Measurements from ENCODE around the gene NOSTRIN.

The NOSTRIN gene

DNA sequence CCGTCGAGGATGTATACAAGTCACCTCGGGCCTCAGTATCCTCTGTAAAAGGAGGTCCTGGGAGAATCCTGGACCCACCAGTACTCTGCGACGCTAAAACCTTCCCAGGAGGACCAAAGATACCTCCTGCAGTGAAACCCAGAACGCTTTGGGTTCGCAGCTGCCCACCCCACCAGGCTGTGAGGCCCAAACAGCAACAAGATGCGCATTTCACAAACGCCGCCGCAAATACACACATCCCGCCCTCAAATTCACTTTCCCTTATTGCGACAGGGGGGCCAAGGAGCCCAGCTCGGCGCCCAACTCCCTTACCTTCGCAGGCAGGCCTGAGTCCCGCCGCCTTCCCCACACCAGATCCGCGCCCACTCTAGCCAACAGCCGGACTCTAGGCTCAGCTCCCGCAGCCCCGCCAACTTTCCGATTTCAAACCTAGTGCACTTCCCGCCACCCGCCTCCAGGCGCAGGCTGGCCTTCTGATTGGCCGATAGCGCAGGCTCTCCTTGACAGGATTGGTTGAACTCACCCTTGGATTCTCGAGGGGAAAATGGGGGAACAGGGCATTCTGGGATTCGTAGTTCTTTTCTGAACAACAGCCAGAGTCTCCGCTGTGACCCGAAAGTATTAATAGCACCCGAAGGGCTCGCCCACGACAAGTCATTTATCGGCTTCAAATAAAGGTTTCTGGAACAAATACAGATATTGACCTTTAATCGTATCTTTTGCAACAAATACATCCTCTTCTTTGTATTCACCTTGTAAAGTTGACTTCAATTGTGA, 87.8 kb downstream of the NOSTRIN start, which contains the start of gene SPC25:
SPC25 (minus strand) TSS at position 425 of the 777 bp plus-strand sequence. CDS start 911 bp downstream, outside the sequence.
- DNase-seq, result peak; percentile 98

GRCh38 chr2:168892327-168892726, 89.9 kb downstream of the NOSTRIN start:
- no peak for DNase-seq

GRCh38 chr2:168894101-168894500, 91.7 kb downstream of the NOSTRIN start:
- no peak for DNase-seq

DNA sequence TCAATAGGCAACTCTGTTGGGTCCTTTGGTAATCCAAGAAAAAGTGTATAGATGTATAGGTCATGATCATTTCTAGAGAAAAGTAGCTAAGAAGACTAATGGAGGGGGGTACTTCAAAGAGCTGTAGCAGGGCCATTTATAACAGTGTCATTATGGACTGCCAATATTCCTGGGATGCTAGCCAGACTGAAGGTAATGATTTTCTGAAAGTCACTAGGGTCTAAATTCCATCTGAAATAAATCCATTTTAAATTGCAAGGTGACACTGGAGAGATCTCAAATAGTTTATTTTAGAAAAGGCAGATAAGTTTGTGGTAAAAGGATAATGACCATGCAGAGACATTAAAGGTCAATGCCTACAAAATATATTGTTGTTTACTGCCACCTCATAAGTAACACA, 92.3 kb downstream of the NOSTRIN start:
- DNase-seq, result no peak

DNA sequence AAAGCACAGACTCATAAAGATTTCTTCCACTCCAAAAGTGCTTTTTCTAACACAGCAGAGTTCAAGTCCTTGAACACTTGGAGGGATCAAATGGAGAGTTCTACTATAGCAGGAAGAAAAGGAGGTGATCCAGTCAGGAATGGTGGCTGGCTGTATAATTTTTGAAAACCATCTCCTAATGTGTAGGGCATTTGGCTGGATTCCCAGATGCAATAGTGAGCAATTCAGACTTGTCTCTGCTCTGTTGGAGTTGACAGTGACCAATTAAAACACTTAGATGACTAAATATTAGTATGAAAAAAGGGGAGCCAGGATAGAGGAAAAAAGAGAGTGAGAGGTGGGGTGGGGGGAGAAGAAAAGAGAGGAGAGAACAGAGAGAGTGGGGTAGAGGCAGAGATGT, 93.3 kb downstream of the NOSTRIN start:
- DNase-seq, result no peak

DNA sequence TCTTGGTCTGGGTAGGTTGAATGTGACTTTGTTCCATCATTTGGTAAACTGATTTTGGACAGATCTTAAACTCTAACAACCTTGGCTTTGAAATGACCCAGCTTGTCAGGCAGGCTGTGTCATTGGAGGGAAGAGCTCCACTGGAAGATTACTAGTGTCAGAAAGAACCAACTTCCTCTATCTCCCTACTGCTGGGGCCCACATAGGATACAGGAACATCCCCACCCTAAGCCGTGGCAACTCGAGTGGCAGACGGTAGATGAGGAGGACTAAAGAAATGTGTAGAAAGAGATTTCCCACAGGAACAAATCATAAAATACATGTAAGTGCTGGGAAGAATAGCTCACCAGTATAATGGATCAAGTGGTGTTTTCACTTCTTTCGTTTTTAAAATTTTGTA, 94.3 kb downstream of the NOSTRIN start:
- no peak for DNase-seq

- no peak for DNase-seq
Measured at GRCh38 chr2:168897449-168897848, 95.0 kb downstream of the NOSTRIN start.

DNA sequence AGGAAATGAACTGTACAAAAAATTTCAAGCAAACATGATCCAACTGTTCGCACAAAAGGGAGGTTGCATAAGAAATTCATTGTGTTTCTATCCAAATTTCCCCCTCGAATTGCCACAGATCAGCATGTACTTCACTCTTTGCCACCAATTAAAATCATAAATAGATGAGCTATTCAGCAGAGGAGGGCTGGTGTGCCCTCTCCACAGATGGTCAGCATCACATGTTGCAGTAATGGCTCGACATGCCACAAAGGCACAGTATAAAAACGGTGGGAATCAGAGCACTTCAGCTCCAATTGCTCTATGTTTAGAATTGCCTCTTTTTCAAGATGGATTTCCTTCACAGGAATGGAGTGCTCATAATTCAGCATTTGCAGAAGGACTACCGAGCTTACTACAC, 98.6 kb downstream of the NOSTRIN start, which contains the start of gene G6PC2:
G6PC2 (plus strand) TSS at position 289 of the 400 bp plus-strand sequence; CDS start at position 330, 41 bp downstream.
- no peak for DNase-seq

DNA sequence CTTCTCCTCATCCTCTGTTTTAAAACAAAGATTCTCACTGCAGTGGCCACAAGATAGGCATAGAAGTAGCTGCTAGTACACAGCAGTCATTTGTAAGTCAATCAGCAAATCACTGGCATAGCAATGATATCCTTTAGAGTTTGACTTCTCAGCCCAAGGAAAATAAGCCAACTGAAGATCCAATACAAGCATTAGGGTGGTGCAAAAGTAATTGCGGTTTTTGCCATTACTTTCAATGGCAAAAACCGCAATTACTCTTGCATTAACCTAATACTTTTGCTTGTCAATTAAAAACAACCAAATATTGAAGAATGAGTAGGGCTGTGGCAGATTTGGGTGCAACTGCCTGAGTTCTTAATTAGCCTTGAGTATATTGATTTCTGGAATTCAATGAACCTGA, 101.5 kb downstream of the NOSTRIN start:
- DNase-seq, result no peak

DNA sequence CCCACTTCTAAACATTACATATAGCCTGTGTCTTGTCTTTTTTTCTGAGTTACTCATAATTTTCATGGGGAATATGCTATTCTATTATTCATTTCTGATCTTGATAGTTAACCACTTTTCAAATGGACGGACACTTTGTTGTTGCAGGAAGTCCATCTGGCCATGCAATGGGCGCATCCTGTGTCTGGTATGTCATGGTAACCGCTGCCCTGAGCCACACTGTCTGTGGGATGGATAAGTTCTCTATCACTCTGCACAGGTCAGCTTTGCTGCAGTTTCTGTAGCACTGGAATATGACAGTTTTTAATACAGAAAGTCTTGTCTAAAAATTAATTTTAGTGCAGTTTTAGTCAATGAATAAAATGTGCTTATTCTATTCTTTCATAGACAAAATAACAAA, 101.9 kb downstream of the NOSTRIN start:
- no peak for DNase-seq

DNA sequence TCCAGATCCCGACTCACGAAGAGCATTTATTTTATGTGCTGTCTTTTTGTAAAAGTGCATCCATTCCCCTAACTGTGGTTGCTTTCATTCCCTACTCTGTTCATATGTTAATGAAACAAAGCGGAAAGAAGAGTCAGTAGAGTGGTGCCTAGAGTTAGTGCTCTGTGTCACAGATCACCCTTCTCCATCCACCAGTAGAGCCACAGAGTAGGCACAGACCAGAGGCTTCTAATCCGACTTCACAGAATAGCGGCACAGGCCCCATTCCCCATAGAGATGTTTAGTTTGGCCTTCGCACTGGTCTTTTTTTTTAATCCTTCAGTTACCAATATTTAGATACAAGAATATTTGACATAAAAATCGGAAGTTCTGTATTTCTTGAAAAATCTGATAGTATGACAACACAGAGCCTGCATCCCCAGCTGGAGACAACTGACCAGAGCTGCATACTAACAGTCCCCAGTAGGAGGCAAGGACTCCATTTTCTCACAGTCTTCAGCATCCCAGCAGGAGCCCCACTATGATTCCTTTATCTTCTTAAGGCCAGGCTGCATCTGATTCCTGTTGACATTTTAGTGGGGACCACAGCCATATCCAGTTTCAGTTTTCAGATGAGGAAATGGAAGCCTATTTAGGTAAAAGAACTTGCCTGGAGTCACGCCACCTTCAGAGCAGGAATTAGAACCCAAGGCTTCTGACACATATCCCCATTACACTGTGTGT, 105.7 kb downstream of the NOSTRIN start:
- DNase-seq, result no peak

DNA sequence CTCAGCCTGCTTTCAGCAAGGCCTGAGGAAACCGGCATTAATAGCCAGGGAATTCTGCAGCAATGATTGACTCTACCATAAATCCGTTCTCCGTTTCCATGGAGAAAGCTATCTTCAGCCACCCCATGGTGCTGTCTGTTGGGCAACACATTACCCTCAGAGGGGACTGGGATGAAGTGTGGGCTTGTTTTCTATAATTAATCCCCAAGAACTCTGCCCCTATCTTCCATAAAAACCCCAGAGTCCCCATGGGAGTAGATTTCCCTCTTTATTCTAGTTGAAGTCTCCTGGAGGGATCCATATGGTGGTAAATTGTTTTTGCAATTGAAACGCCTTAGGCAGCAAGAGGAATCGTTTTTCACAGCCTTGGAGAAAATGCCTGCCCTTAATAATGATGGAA, 107.9 kb downstream of the NOSTRIN start:
- DNase-seq, result peak; percentile 49

GRCh38 chr2:168912466-168912865, 110.0 kb downstream of the NOSTRIN start:
- DNase-seq, result no peak

- DNase-seq, result peak; percentile 66
Measured at GRCh38 chr2:168912901-168913369, 110.5 kb downstream of the NOSTRIN start.

DNA sequence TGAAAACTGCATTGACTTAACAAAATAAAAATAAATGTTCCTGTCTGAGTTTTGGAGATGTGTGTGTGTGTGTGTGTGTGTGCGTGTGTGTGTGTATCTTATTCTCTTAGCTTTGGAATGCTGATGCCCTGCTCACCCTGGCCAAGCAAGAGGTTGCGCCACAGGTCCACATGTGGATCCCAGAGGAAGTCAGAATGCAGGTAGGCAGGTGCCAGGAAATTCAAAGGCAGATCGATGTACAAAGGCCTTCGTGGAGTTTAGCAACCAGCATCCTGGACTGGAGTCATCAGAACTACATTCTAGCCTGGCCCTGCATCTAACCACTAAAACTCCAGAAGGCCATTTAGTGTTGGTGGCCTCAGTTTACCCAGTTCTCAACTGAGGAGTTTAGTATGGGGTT, 111.1 kb downstream of the NOSTRIN start:
- DNase-seq, result no peak

Data from NCI-H82 (cell line).